Trophoblast cell (in vitro differentiated cells and primary cell): ENCODE data around the gene COL6A3.

Experiments used
- DNase-seq, 2 donors: peaks; one replicate each; pipeline ENCODE4 v3.0.0-alpha.2; 2016
- H2AFZ ChIP-seq: 2 replicates; pipeline ENCODE4 v1.6.1; 2013; ENCODE audit warnings: low read length, moderate library complexity, mild to moderate bottlenecking; ENCODE audit not compliant: insufficient read depth, poor library complexity
- H2AK5ac ChIP-seq: 2 replicates; pipeline ENCODE4 v1.6.1; 2013; ENCODE audit warnings: mild to moderate bottlenecking, low read length
- H2BK120ac ChIP-seq: 2 replicates; pipeline ENCODE4 v1.6.1; 2013; ENCODE audit warnings: low read length, mild to moderate bottlenecking, moderate library complexity; ENCODE audit not compliant: insufficient read depth, poor library complexity
- H2BK12ac ChIP-seq: 2 replicates; pipeline ENCODE4 v1.6.1; 2013; ENCODE audit warnings: mild to moderate bottlenecking, low read length, moderate library complexity
- H2BK5ac ChIP-seq: 2 replicates; pipeline ENCODE4 v1.6.1; 2013; ENCODE audit warnings: low read length, low read depth, moderate library complexity, mild to moderate bottlenecking; ENCODE audit not compliant: poor library complexity
- H3K14ac ChIP-seq: 2 replicates; pipeline ENCODE4 v1.6.1; 2013; ENCODE audit warnings: mild to moderate bottlenecking, low read length
- H3K18ac ChIP-seq: 2 replicates; pipeline ENCODE4 v1.6.1; 2013; ENCODE audit warnings: mild to moderate bottlenecking, low read length
- H3K23ac ChIP-seq: 2 replicates; pipeline ENCODE4 v1.6.1; 2013; ENCODE audit warnings: low read length
- H3K27ac ChIP-seq: 2 replicates; pipeline ENCODE4 v1.5.1; 2013; ENCODE audit warnings: low read depth, mild to moderate bottlenecking, inconsistent platforms, low read length, moderate library complexity
- H3K27me3 ChIP-seq: 2 replicates; pipeline ENCODE4 v1.6.1; 2013; ENCODE audit warnings: inconsistent platforms, mild to moderate bottlenecking, low read length, moderate library complexity; ENCODE audit not compliant: insufficient read depth
- H3K36me3 ChIP-seq, 2 experiments: 1 replicate in 1 of 2; 2 replicates in 1 of 2; pipeline ENCODE4 v1.6.1; 2013; ENCODE audit warnings: low read length in 2 of 2, mild to moderate bottlenecking in 2 of 2, moderate library complexity in 1 of 2; ENCODE audit not compliant: insufficient read depth in 2 of 2, control insufficient read depth in 1 of 2
- H3K4ac ChIP-seq: 2 replicates; pipeline ENCODE4 v1.6.1; 2013; ENCODE audit warnings: low read depth, mild to moderate bottlenecking, low read length, moderate library complexity
- H3K4me1 ChIP-seq, 2 experiments: 1 replicate in 1 of 2; 2 replicates in 1 of 2; pipeline ENCODE4 v1.6.1; 2013; ENCODE audit warnings: low read length in 2 of 2, mild to moderate bottlenecking in 2 of 2, moderate library complexity in 1 of 2; ENCODE audit not compliant: insufficient read depth in 2 of 2, control insufficient read depth in 1 of 2
- H3K4me2 ChIP-seq: 2 replicates; pipeline ENCODE4 v1.6.1; 2013; ENCODE audit warnings: inconsistent platforms, mild to moderate bottlenecking, low read length, moderate library complexity
- H3K4me3 ChIP-seq: 2 replicates; pipeline ENCODE4 v1.5.1; 2013; ENCODE audit warnings: mild to moderate bottlenecking, low read depth, low read length, inconsistent platforms
- H3K79me1 ChIP-seq: one replicate; pipeline ENCODE4 v1.6.1; 2013; ENCODE audit warnings: low read length
- H3K79me2 ChIP-seq: 2 replicates; pipeline ENCODE4 v1.6.1; 2013; ENCODE audit warnings: low read length, mild to moderate bottlenecking; ENCODE audit not compliant: control insufficient read depth, insufficient read depth, poor library complexity
- H3K9ac ChIP-seq: 2 replicates; pipeline ENCODE4 v1.6.1; 2013; ENCODE audit warnings: mild to moderate bottlenecking, low read length
- H3K9me3 ChIP-seq: 2 replicates; pipeline ENCODE4 v1.6.1; 2013; ENCODE audit warnings: low read depth, mild to moderate bottlenecking, control low read depth, inconsistent platforms, low read length; ENCODE audit not compliant: insufficient read depth
- H4K12ac ChIP-seq: 2 replicates; pipeline ENCODE4 v1.6.1; 2013; ENCODE audit warnings: low read depth, mild to moderate bottlenecking, low read length, moderate library complexity
- H4K8ac ChIP-seq: 2 replicates; pipeline ENCODE4 v1.6.1; 2013; ENCODE audit warnings: low read depth, mild to moderate bottlenecking, low read length, moderate library complexity
- H4K91ac ChIP-seq: one replicate; pipeline ENCODE4 v1.6.1; 2013; ENCODE audit warnings: low read depth, mild to moderate bottlenecking, low read length, moderate library complexity
- WGBS: extraction: QIAGEN DNeasy Blood & Tissue Kit; methylation state at CpG from one replicate; pipeline ENCODE4 v1.1.7; 2013; ENCODE audit warnings: missing lambda C conversion rate; ENCODE audit not compliant: insufficient read length, insufficient coverage; ENCODE audit errors: extremely low coverage; 5-methylcytosine and 5-hydroxymethylcytosine counted together

The COL6A3 gene

DNA sequence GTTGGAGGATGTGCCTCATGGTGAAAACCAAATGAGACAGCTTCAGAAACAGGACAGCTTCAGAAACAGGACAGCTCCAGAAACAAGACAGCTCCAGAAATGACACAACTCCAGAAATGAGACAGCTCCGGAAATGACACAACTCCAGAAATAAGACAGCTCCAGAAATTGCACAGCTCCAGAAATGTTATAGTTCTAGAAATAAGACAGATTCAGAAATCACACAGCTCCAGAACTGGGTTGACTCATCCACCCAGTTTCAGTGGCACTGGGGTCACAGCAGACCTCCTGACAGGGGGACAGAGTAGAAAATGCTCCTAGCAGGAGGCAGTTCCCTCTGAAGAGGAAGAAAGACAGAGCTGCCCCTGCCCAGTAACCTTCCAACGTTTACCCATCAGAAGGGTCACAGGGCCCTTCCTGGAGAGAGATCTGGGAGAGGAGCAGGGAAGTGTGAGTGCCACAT is 26.9 kb upstream of the COL6A3 start:
- Histone ChIP-seq H3K14ac (no peak overlapping the region), H3K27me3 (no peaks in the 10 kb centered on the region), H2BK12ac (no peak overlapping the region), H3K79me1 (no peaks in the 10 kb centered on the region), H2BK120ac (no peak overlapping the region), H2AFZ (no peak overlapping the region), H4K12ac (no peak overlapping the region), H2BK5ac (no peak overlapping the region), H3K4me3 (no peak overlapping the region), H3K79me2 (no peaks in the 10 kb centered on the region), H3K4me1 (peaks cover 0 to 5% of the 10 kb centered on the region in 2 experiments), H3K36me3 (no peaks in the 10 kb centered on the region), H4K91ac (no peak overlapping the region), H3K27ac (no peak overlapping the region), H3K9me3 (peaks cover 1% of the 10 kb centered on the region), H3K18ac (no peak overlapping the region), H3K9ac (no peak overlapping the region), H3K4me2 (no peak overlapping the region), H4K8ac (no peak overlapping the region), H2AK5ac (no peak overlapping the region), H3K4ac (no peak overlapping the region), H3K23ac (no peak overlapping the region)
- WGBS = no CpG with 5 or more reads among the region's 2 CpGs
- no peak for DNase-seq

DNA sequence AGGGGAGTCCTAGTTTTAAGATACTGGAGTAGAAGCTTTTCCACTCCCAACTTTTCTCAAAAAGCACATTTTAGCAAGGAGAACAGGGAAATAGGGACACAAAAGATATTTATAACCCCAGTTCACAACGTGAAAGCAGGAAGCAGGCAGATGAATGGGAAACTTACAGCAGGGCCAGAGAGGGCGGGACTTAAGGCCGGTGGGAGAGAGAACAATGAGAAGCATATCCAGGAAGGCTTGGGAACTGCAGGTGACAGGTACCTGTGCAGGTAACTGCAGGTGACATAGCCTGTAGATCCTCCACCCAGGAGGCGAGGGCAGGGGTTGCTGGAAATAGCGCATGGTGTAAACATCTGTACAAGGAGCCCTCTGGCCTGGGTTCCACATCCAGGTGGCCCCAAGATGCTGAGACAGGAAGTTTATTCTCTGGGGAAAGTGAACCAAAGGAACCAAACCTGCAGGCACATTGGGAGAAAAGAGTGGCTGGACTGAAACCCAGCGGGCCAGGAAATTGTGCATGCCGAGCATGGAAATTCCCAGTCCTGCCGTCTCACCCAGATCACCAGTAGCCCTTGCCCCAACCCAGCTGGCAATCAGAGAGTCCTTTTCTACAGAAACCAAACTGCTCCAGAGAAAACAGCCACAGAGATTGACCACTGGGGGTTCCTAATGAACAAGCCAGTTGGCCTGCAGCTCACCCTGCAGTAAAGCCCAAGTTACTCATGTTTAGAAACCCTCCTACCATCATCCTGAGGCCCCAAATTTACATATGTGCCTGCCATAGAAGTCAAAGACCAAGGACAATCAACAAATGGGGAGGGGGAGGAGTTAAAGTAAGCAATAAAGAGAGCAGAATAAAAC is 24.3 kb upstream of the COL6A3 start:
- Histone ChIP-seq H3K18ac (no peak overlapping the region), H3K27me3 (no peaks in the 10 kb centered on the region), H2AK5ac (no peak overlapping the region), H3K4me2 (no peak overlapping the region), H3K9ac (no peak overlapping the region), H3K4me3 (no peak overlapping the region), H3K9me3 (peaks cover 1% of the 10 kb centered on the region), H3K23ac (no peak overlapping the region), H3K4ac (no peak overlapping the region), H3K27ac (no peak overlapping the region), H3K36me3 (no peaks in the 10 kb centered on the region), H3K4me1 (peaks cover 13 to 17% of the 10 kb centered on the region in 2 experiments), H2BK5ac (no peak overlapping the region), H3K14ac (no peak overlapping the region), H2BK12ac (no peak overlapping the region), H4K12ac (no peak overlapping the region), H3K79me2 (no peaks in the 10 kb centered on the region), H2AFZ (no peak overlapping the region), H4K8ac (no peak overlapping the region), H4K91ac (no peak overlapping the region), H3K79me1 (peaks cover 12% of the 10 kb centered on the region), H2BK120ac (no peak overlapping the region)
- DNase-seq = peak in 1 of 2 donors; percentile 16
- no CpG with 5 or more reads among the region's 8 CpGs for WGBS

DNA sequence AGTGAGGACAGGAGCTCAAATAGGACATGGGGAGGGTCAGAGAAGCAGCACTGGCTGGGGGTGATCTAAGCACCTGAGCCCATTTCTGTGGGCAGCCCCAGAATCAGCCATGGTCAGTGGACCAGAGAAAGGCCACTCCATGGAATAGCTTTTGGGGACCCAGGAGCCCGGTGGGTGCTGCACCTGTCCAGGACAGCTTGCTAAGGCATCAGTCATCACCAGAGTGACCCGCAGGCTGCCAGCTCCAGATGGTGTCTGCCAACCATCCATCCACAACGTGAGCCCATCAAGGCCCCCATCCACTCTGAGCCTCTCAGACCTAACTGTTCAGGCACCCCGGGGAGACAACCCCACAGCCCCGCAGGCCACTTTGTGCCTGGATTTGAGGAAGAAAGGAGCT is 23.6 kb upstream of the COL6A3 start:
- Histone ChIP-seq H3K4me1 (peaks cover 20 to 24% of the 10 kb centered on the region in 2 experiments), H4K91ac (no peak overlapping the region), H2BK120ac (no peak overlapping the region), H3K79me2 (peaks cover under 1% of the 10 kb centered on the region), H3K4me2 (no peak overlapping the region), H2BK12ac (no peak overlapping the region), H2AFZ (no peak overlapping the region), H3K27ac (no peak overlapping the region), H3K23ac (no peak overlapping the region), H3K36me3 (no peaks in the 10 kb centered on the region), H3K79me1 (peaks cover 14% of the 10 kb centered on the region), H4K12ac (no peak overlapping the region), H3K4me3 (no peak overlapping the region), H3K27me3 (no peaks in the 10 kb centered on the region), H3K4ac (no peak overlapping the region), H3K18ac (no peak overlapping the region), H2AK5ac (no peak overlapping the region), H2BK5ac (no peak overlapping the region), H3K9me3 (peaks cover under 1% of the 10 kb centered on the region), H4K8ac (no peak overlapping the region), H3K14ac (no peak overlapping the region), H3K9ac (no peak overlapping the region)
- DNase-seq = no peak
- WGBS = no CpG with 5 or more reads among the region's 5 CpGs

DNA sequence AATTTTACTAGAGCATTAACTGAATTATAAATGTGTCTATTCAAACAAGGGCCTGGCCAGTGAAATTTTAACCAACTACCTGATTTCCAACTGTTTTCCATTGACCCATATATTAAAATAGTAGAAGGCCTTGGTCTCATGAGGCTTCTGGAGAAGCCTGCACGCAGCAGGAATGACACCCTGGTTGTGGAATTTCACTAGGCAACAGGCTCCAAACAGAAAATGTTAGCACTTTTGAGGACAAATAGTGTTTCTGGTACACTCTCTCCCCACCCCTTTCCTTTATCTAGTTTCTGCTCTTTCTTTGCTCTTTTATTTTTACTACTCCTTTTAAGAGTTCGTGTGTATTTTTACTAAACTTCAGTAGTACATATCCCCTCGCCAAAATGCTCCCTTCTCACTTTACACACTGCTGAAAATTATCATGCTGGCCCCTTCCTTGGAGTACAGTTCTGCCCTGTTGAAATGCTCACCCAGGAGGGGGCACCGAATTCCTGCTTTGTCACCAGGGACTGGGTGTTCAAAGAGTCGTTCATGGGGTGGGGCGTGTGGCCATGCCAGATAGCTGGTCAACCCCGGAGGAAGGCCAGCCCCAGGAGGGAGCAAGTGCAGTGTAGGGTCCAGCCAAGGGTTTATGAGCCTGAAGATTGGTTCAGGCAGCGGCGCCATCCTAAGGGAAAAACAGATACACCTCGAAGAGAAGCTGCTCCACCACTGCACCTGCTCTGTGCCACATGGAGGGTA is 22.1 kb upstream of the COL6A3 start:
- Histone ChIP-seq H2BK120ac (no peak overlapping the region), H3K79me2 (peaks cover 2% of the 10 kb centered on the region), H3K36me3 (no peaks in the 10 kb centered on the region), H3K9ac (no peak overlapping the region), H3K4me3 (no peak overlapping the region), H2BK12ac (peak overlapping the region; percentile 48), H4K91ac (no peak overlapping the region), H4K8ac (no peak overlapping the region), H2BK5ac (no peak overlapping the region), H3K14ac (peak overlapping the region; percentile 7), H3K79me1 (peaks cover 17% of the 10 kb centered on the region), H4K12ac (no peak overlapping the region), H3K4me1 (peaks cover 23 to 27% of the 10 kb centered on the region in 2 experiments), H3K23ac (no peak overlapping the region), H2AFZ (no peak overlapping the region), H3K4ac (no peak overlapping the region), H2AK5ac (peak overlapping the region; percentile 27), H3K27ac (no peak overlapping the region), H3K27me3 (no peaks in the 10 kb centered on the region), H3K4me2 (no peak overlapping the region), H3K9me3 (no peaks in the 10 kb centered on the region), H3K18ac (no peak overlapping the region)
- WGBS = no CpG with 5 or more reads among the region's 10 CpGs
- DNase-seq = peak in 1 of 2 donors; percentile 43
